ENCODE data around the gene MMP2. TPM values are rescaled to one million over a fixed set of nuclear protein-coding genes. Genes with fewer than 3 reads are reported as not detected.

MMP2 gene
- total and polyA plus RNA-seq, 2 of the 13 experiments (the other 11 are each of a cell fraction or from before 2014, with no cell fraction given), result 0.31 to 1.3 TPM

Other genes with a start within 250 kb of the MMP2 start
- not detected in 2 replicates for gene IRX6, start 155.0 kb upstream of the MMP2 start, total RNA-seq (2016; rRNA removed; fragmentation: Illumina TruSeq; extraction: Trizol)
- gene IRX6, start 155.0 kb upstream of the MMP2 start, polyA plus RNA-seq (2011; rRNA removed), result not detected in 2 replicates
- 7.7 and 9.9 TPM in 2 replicates for gene LPCAT2, start 29.9 kb downstream of the MMP2 start, total RNA-seq (2016; rRNA removed; fragmentation: Illumina TruSeq; extraction: Trizol)
- 12.5 and 17.6 TPM in 2 replicates for gene LPCAT2, start 29.9 kb downstream of the MMP2 start, polyA plus RNA-seq (2011; rRNA removed)
- 0.29 TPM in 1 of 2 replicates, not detected in the other for gene CAPNS2, start 87.5 kb downstream of the MMP2 start, total RNA-seq (2016; rRNA removed; fragmentation: Illumina TruSeq; extraction: Trizol)
- gene CAPNS2, start 87.5 kb downstream of the MMP2 start, polyA plus RNA-seq (2011; rRNA removed), result not detected in 2 replicates
- gene SLC6A2, start 176.8 kb downstream of the MMP2 start, total RNA-seq (2016; rRNA removed; fragmentation: Illumina TruSeq; extraction: Trizol), result 0.65 and 0.66 TPM in 2 replicates
- 0.37 and 0.62 TPM in 2 replicates for gene SLC6A2, start 176.8 kb downstream of the MMP2 start, polyA plus RNA-seq (2011; rRNA removed)

Data from HepG2 (cell line).